ENCODE measurements around the gene GBP6.

- TF ChIP-seq, protein P1, sequence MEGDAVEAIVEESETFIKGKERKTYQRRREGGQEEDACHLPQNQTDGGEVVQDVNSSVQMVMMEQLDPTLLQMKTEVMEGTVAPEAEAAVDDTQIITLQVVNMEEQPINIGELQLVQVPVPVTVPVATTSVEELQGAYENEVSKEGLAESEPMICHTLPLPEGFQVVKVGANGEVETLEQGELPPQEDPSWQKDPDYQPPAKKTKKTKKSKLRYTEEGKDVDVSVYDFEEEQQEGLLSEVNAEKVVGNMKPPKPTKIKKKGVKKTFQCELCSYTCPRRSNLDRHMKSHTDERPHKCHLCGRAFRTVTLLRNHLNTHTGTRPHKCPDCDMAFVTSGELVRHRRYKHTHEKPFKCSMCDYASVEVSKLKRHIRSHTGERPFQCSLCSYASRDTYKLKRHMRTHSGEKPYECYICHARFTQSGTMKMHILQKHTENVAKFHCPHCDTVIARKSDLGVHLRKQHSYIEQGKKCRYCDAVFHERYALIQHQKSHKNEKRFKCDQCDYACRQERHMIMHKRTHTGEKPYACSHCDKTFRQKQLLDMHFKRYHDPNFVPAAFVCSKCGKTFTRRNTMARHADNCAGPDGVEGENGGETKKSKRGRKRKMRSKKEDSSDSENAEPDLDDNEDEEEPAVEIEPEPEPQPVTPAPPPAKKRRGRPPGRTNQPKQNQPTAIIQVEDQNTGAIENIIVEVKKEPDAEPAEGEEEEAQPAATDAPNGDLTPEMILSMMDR (conservative IDR thresholded peaks at IDR 0.05): no peak
- no peak for TF ChIP-seq EZH2 (IDR thresholded peaks at IDR 0.05; ENCODE audit: low read depth)
Observed at GRCh38 chr1:89391686-89392085, 27.8 kb downstream of the GBP6 start.
